ENCODE results near the gene POC1A.
A peak's percentile ranks its signal among the peaks of the same experiment; 100 is the strongest.

POC1A gene

GRCh38 chr3:52128118-52128683 is 26.0 kb downstream of the POC1A start (continued):
- no peak for TF ChIP-seq ZNF112 (tag by site-specific recombination; IDR thresholded peaks at IDR 0.05)
- no peak for TF ChIP-seq TCF7L2 (IDR thresholded peaks at IDR 0.05; ENCODE audit: borderline replicate concordance, low read depth, low read length)
- peak; percentile 72 for TF ChIP-seq PRDM1 (tag by site-specific recombination; IDR thresholded peaks at IDR 0.05)

GRCh38 chr3:52126500-52126899 is 27.7 kb downstream of the POC1A start:
- CTCF ChIA-PET = interaction anchor here (2.6 kb wide), 1 partner anchor 125 kb away, joined by 7 read pairs; no protein-coding TSS in a partner anchor
- TF ChIP-seq ZNF18 (tag by site-specific recombination; IDR thresholded peaks at IDR 0.05) = no peak
- no peak for TF ChIP-seq ZNF335 (tag by site-specific recombination; conservative IDR thresholded peaks at IDR 0.05)
- TF ChIP-seq ZBTB49 (tag by site-specific recombination; IDR thresholded peaks at IDR 0.05; ENCODE audit: low read depth) = no peak
- no peak for TF ChIP-seq ZNF280C (tag by site-specific recombination; IDR thresholded peaks at IDR 0.05)
- no peak for TF ChIP-seq ZSCAN4 (tag by site-specific recombination; IDR thresholded peaks at IDR 0.05)
- no peak for TF ChIP-seq ZNF529 (tag by site-specific recombination; IDR thresholded peaks at IDR 0.05; ENCODE audit: insufficient replicate concordance)
- no peak for TF ChIP-seq ZNF549 (tag by site-specific recombination; IDR thresholded peaks at IDR 0.05)
- no peak for TF ChIP-seq HOXD13 (CRISPR knock-in tag; IDR thresholded peaks at IDR 0.05; ENCODE audit: borderline replicate concordance)
- TF ChIP-seq ZNF211 (tag by site-specific recombination; IDR thresholded peaks at IDR 0.05; ENCODE audit: low read depth) = no peak
- TF ChIP-seq ZNF596 (tag by site-specific recombination; IDR thresholded peaks at IDR 0.05) = no peak
- no peak for TF ChIP-seq ZBTB17 (tag by site-specific recombination; IDR thresholded peaks at IDR 0.05)
- TF ChIP-seq ZNF561 (tag by site-specific recombination; IDR thresholded peaks at IDR 0.05; ENCODE audit: borderline replicate concordance) = no peak
- peaks cover 0 to 73% of the 10 kb centered on the region in 2 experiments; a peak in 1 of 3 replicates for H3K36me3 ChIP-seq (ENCODE audit: control insufficient read depth in 2 of 2, insufficient read depth in 1 of 2, low read length in 2 of 2)

GRCh38 chr3:52126036-52126435 is 28.2 kb downstream of the POC1A start:
- ChIA-PET POLR2A (no interaction called here), CTCF (interaction anchor here (0.7 to 2.6 kb wide), 2 partner anchors 24 to 124 kb away, joined by 3 to 7 read pairs; no protein-coding TSS in a partner anchor)
- H3K4me1 ChIP-seq (ENCODE audit: control insufficient read depth, insufficient read depth, low read length) = peaks cover 2% of the 10 kb centered on the region; the same call in 1 of the 2 replicates
- no peak overlapping the region for H3K4me3 ChIP-seq (ENCODE audit: low read depth, low read length)
- H3K9me3 ChIP-seq (ENCODE audit: control insufficient read depth, insufficient read depth, low read depth, low read length) = no peaks in the 10 kb centered on the region
- peaks cover 0 to 74% of the 10 kb centered on the region in 2 experiments; a peak in 1 of 3 replicates for H3K36me3 ChIP-seq (ENCODE audit: control insufficient read depth in 2 of 2, insufficient read depth in 1 of 2, low read length in 2 of 2)
- no peak overlapping the region for H3K27ac ChIP-seq (ENCODE audit: extremely low read depth, low read depth, low read length)
- TF ChIP-seq SP3 (tag by site-specific recombination; IDR thresholded peaks at IDR 0.05) (no peak), RBAK (tag by site-specific recombination; IDR thresholded peaks at IDR 0.05) (no peak), ZNF785 (tag by site-specific recombination; IDR thresholded peaks at IDR 0.05) (no peak), SP2 (tag by site-specific recombination; IDR thresholded peaks at IDR 0.05) (no peak), ZNF529 (tag by site-specific recombination; IDR thresholded peaks at IDR 0.05; ENCODE audit: insufficient replicate concordance) (no peak), AEBP2 (tag by site-specific recombination; IDR thresholded peaks at IDR 0.05; ENCODE audit: borderline replicate concordance) (no peak), SETDB1 (IDR thresholded peaks at IDR 0.05; ENCODE audit: insufficient read length, low read length) (no peak), ZNF19 (tag by site-specific recombination; IDR thresholded peaks at IDR 0.05; ENCODE audit: low read depth) (no peak), ZNF48 (tag by site-specific recombination; IDR thresholded peaks at IDR 0.05) (no peak), ZNF837 (tag by site-specific recombination; IDR thresholded peaks at IDR 0.05) (no peak)

More at GRCh38 chr3:52126500-52126899, 27.7 kb downstream of the POC1A start:
- H3K9me3 ChIP-seq (ENCODE audit: control insufficient read depth, insufficient read depth, low read depth, low read length) = no peaks in the 10 kb centered on the region
- POLR2A ChIA-PET = no interaction called here
- H3K27ac ChIP-seq (ENCODE audit: extremely low read depth, low read depth, low read length) = no peak overlapping the region
- no peak overlapping the region for H3K4me3 ChIP-seq (ENCODE audit: low read depth, low read length)
- H3K4me1 ChIP-seq (ENCODE audit: control insufficient read depth, insufficient read depth, low read length) = peaks cover 2% of the 10 kb centered on the region; the same call in 1 of the 2 replicates

All from HEK293 (cell line).